ENCODE results near the gene RBMS1. TPM values are rescaled to one million over a fixed set of nuclear protein-coding genes. Genes with fewer than 3 reads are reported as not detected.

RBMS1 gene
- total and polyA plus RNA-seq, 2 of the 13 experiments (the other 11 are each of a cell fraction or from before 2014, with no cell fraction given): 55.5 to 110 TPM

DNA sequence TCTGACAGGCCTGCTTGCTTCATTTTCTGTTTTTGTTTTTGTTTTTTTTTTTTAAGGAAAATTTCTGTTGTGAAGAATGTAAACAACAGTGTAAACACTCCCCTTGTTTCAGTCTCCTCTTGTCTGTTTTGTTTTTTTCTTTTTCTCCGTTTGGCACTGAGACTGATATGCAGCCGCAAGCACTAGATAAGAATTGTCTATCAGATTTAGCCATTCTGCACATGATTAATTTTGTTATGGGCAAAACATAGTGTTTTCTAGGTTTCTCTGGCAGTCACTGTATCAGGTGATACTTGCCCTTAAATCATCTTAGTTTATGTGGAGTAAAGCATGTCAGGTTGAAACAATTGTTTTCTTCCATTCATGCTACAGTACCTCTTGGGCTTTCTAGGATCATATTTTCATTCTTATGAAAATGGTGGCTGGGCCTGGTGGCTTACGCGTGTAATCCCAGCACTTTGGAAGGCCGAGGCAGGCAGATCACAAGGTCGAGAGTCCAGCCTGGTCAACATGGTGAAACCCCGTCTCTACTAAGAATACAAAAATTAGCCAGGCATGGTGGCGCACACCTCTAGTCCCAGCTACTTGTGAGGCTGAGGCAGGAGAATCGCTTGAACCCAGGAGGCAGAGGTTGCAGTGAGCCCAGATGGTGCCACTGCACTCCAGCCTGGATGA lies 12.9 kb upstream of the RBMS1 start (continued):
- TF ChIP-seq ZNF225 (CRISPR knock-in tag; IDR thresholded peaks at IDR 0.05): no peak
- no peak for TF ChIP-seq ZNF446 (CRISPR knock-in tag; IDR thresholded peaks at IDR 0.05)
- TF ChIP-seq YY1 (IDR thresholded peaks at IDR 0.05; ENCODE audit: insufficient read depth, insufficient replicate concordance, low read depth, low read length): no peak
- peak; percentile 63 for TF ChIP-seq ZFX (CRISPR knock-in tag; IDR thresholded peaks at IDR 0.05; ENCODE audit: low read depth)
- TF ChIP-seq GLI4 (CRISPR knock-in tag; IDR thresholded peaks at IDR 0.05; ENCODE audit: borderline replicate concordance): no peak
- peak; percentile 42; the same call in 1 of the 2 replicates for TF ChIP-seq ZMYM3 (CRISPR knock-in tag; IDR thresholded peaks at IDR 0.05)
- TF ChIP-seq, protein P1, sequence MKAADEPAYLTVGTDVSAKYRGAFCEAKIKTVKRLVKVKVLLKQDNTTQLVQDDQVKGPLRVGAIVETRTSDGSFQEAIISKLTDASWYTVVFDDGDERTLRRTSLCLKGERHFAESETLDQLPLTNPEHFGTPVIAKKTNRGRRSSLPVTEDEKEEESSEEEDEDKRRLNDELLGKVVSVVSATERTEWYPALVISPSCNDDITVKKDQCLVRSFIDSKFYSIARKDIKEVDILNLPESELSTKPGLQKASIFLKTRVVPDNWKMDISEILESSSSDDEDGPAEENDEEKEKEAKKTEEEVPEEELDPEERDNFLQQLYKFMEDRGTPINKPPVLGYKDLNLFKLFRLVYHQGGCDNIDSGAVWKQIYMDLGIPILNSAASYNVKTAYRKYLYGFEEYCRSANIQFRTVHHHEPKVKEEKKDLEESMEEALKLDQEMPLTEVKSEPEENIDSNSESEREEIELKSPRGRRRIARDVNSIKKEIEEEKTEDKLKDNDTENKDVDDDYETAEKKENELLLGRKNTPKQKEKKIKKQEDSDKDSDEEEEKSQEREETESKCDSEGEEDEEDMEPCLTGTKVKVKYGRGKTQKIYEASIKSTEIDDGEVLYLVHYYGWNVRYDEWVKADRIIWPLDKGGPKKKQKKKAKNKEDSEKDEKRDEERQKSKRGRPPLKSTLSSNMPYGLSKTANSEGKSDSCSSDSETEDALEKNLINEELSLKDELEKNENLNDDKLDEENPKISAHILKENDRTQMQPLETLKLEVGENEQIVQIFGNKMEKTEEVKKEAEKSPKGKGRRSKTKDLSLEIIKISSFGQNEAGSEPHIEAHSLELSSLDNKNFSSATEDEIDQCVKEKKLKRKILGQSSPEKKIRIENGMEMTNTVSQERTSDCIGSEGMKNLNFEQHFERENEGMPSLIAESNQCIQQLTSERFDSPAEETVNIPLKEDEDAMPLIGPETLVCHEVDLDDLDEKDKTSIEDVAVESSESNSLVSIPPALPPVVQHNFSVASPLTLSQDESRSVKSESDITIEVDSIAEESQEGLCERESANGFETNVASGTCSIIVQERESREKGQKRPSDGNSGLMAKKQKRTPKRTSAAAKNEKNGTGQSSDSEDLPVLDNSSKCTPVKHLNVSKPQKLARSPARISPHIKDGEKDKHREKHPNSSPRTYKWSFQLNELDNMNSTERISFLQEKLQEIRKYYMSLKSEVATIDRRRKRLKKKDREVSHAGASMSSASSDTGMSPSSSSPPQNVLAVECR (CRISPR knock-in tag; IDR thresholded peaks at IDR 0.05; ENCODE audit: borderline replicate concordance): no peak
- peak; percentile 48; the same call in 1 of the 2 replicates for TF ChIP-seq POGZ (CRISPR knock-in tag; IDR thresholded peaks at IDR 0.05)
- no peak for TF ChIP-seq ZBTB25 (CRISPR knock-in tag; IDR thresholded peaks at IDR 0.05)
- no peak for TF ChIP-seq ZFP90 (CRISPR knock-in tag; IDR thresholded peaks at IDR 0.05; ENCODE audit: borderline replicate concordance)
- peak; percentile 87 for TF ChIP-seq ZNF460 (CRISPR knock-in tag; IDR thresholded peaks at IDR 0.05; ENCODE audit: borderline replicate concordance)
- TF ChIP-seq SOX6 (IDR thresholded peaks at IDR 0.05): no peak
- TF ChIP-seq SOX6 (CRISPR knock-in tag; IDR thresholded peaks at IDR 0.05): 0 out of 2 replicates have a peak, but pooled peaks have one; percentile 14
- TF ChIP-seq ZNF256 (CRISPR knock-in tag; conservative IDR thresholded peaks at IDR 0.05): no peak
- TF ChIP-seq, protein P2, sequence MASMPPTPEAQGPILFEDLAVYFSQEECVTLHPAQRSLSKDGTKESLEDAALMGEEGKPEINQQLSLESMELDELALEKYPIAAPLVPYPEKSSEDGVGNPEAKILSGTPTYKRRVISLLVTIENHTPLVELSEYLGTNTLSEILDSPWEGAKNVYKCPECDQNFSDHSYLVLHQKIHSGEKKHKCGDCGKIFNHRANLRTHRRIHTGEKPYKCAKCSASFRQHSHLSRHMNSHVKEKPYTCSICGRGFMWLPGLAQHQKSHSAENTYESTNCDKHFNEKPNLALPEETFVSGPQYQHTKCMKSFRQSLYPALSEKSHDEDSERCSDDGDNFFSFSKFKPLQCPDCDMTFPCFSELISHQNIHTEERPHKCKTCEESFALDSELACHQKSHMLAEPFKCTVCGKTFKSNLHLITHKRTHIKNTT (CRISPR knock-in tag; IDR thresholded peaks at IDR 0.05): no peak
- no peak for TF ChIP-seq KDM2A (CRISPR knock-in tag; IDR thresholded peaks at IDR 0.05; ENCODE audit: borderline replicate concordance, low read depth)
- TF ChIP-seq, protein P3, sequence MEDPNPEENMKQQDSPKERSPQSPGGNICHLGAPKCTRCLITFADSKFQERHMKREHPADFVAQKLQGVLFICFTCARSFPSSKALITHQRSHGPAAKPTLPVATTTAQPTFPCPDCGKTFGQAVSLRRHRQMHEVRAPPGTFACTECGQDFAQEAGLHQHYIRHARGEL (CRISPR knock-in tag; IDR thresholded peaks at IDR 0.05): no peak
- TF ChIP-seq CCDC6 (CRISPR knock-in tag; IDR thresholded peaks at IDR 0.05): 0 out of 2 replicates have a peak, but pooled peaks have one; percentile 42
- peak; percentile 45; the same call in 1 of the 2 replicates for TF ChIP-seq HOXA3 (CRISPR knock-in tag; IDR thresholded peaks at IDR 0.05)
- peak; percentile 93 for TF ChIP-seq ZNF644 (CRISPR knock-in tag; IDR thresholded peaks at IDR 0.05; ENCODE audit: low read depth)
- no peak for TF ChIP-seq SP5 (CRISPR knock-in tag; IDR thresholded peaks at IDR 0.05; ENCODE audit: borderline replicate concordance, low read depth)
- TF ChIP-seq ZIK1 (CRISPR knock-in tag; IDR thresholded peaks at IDR 0.05; ENCODE audit: borderline replicate concordance, low read depth): no peak
- no peak for TF ChIP-seq ZNF780A (CRISPR knock-in tag; IDR thresholded peaks at IDR 0.05)
- TF ChIP-seq ZNF230 (CRISPR knock-in tag; IDR thresholded peaks at IDR 0.05): no peak
- TF ChIP-seq ZNF674 (CRISPR knock-in tag; IDR thresholded peaks at IDR 0.05; ENCODE audit: low read depth): no peak

All from HepG2 (cell line).